Right cardiac atrium (tissue), 5 donors: ENCODE results near the gene PRTG. TPM values are rescaled to one million over a fixed set of nuclear protein-coding genes. Genes with fewer than 3 reads are reported as not detected.

Experiments
- ATAC-seq, 2 donors: fragments of 200-7000 bp; cut with Tn5 transposase; one replicate each; pipeline versions ENCODE4 v1.8.0 to v1.9.1; 2020; ENCODE audit warnings: moderate library complexity in 2 of 2, mild to moderate bottlenecking in 1 of 2
- DNase-seq, 3 donors: peaks; one replicate each; pipeline ENCODE4 v3.0.0-alpha.2; 2020
- H3K27ac ChIP-seq: one replicate; pipeline ENCODE4 v1.5.1; 2013; ENCODE audit warnings: mild to moderate bottlenecking, low read length, control low read depth, moderate library complexity
- H3K27me3 ChIP-seq: one replicate; pipeline ENCODE4 v1.6.1; 2013; ENCODE audit not compliant: control insufficient read depth, insufficient read depth
- H3K4me1 ChIP-seq: one replicate; pipeline ENCODE4 v1.6.1; 2013; ENCODE audit warnings: low read length; ENCODE audit not compliant: control insufficient read depth, insufficient read depth
- H3K4me3 ChIP-seq: one replicate; pipeline ENCODE4 v1.5.1; 2013; ENCODE audit warnings: low read length, control low read depth
- H3K9me3 ChIP-seq: one replicate; pipeline ENCODE4 v1.6.1; 2013; ENCODE audit warnings: low read length; ENCODE audit not compliant: control insufficient read depth
- WGBS: extraction: QIAGEN DNeasy Blood & Tissue Kit; methylation state at CpG from one replicate; pipeline ENCODE4 v1.1.7; 2013; 5-methylcytosine and 5-hydroxymethylcytosine counted together
- intact Hi-C, 4 donors: fragments of 100-400 bp; cut with DNase I; formaldehyde crosslinking; loops; one replicate each; pipeline versions ENCODE4 v1.11.0 to v1.14.0; 2022 to 2023
- polyA plus RNA-seq: library from polyadenylated mRNA; stranded (reverse); fragments of 200-250 nt; gene quantifications from one replicate; pipeline ENCODE4 v1.2.3, GENCODE V29; 2013
- total RNA-seq, 4 donors: library from RNA; stranded (reverse); fragmentation: NEBNext Ultra II Directional; extraction: Animal tissue kit (Norgen Biotek cat#: 25700); gene quantifications; one replicate each; pipeline ENCODE4 v1.2.1, GENCODE V29; 2021
- donor health status: healthy with polysubstance abuse.
- donor health status: DM: no; HTN: yes; CAD: no.
- donor health status: DM: no; HTN: no; CAD: no.
- donor health status: DM: no; HTN: yes; CAD: no; lungs with severe emphysema.
- donor health status: DM: yes; HTN: yes; CAD: no.

Gene PRTG
- total and polyA plus RNA-seq, 5 donors = 0.23 to 1.4 (median 0.60) TPM

DNA sequence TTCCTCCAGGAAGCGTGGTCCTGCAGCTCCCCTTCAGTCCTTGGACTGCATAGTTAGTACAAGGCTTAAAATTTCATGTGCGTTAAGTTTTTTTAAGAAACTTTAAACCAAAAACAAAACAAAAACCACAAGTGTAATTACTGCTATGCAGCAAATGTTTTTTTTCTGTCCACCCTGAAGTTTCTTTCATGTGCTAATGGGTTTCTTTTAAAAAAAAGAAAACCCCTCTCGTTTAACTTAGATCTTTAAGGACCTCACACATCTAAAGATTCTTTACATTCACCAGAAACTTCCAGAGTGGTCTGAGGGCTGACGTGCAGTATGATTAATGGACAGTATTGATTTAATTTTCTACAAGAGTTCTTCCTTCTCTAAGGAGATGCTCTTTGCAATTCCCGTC lies 82.8 kb downstream of the PRTG start:
- no peaks in the 10 kb centered on the region for H3K4me1 ChIP-seq
- no peaks in the 10 kb centered on the region for H3K9me3 ChIP-seq
- no peak for ATAC-seq
- H3K27me3 ChIP-seq = no peaks in the 10 kb centered on the region
- H3K4me3 ChIP-seq = no peak overlapping the region
- DNase-seq = no peak
- no peak overlapping the region for H3K27ac ChIP-seq
- intact Hi-C loops = no loop called here
- WGBS = 90% methylated on average over 5 of the region's 5 CpGs

DNA sequence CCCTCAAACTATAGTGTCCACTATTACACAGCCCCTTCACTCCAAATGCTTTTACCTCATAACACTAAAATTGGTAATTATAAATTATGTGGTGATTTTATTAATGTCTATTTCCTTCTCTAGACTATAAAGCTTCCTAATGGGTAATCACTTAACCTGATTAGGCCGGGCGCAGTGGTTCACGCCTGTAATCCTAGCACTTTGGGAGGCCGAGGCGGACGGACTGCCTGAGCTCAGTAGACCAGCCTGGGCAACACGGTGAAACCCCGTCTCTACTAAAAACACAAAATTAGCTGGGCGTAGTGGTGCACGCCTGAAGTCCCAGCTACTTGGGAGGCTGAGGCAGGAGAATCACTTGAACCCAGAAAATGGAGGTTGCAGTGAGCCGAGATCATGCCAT lies 83.5 kb downstream of the PRTG start:
- WGBS = 97% methylated on average over 11 of the region's 11 CpGs
- no peak overlapping the region for H3K4me3 ChIP-seq
- H3K9me3 ChIP-seq = no peaks in the 10 kb centered on the region
- DNase-seq (peak in 1 of 3 donors; percentile 54), ATAC-seq (no peak)
- H3K27me3 ChIP-seq = no peaks in the 10 kb centered on the region
- H3K27ac ChIP-seq = no peak overlapping the region
- intact Hi-C loops = loop anchor here in 1 of 4 donors (10.0 kb wide), 1 partner anchor 185 kb away; no protein-coding TSS in a partner anchor
- no peaks in the 10 kb centered on the region for H3K4me1 ChIP-seq

DNA sequence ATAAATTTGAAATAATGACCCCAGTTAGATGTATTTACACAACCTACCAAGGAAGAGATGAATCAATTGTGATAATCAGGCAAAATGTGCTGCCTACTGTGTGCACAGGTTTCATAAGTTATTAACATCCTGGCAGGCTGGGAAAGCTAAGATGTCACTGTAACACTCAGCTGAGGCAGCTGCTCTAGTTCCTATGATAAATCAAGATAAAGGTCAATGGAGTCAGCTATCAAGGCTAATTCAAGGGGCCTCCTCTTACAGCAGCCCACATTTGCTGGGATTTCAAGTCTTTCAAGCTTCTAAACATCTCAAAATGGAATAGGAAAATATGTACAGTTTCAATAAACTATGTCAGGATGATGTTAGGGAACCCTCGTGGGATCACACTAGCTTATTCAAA lies 84.1 kb downstream of the PRTG start:
- H3K27ac ChIP-seq = no peak overlapping the region
- no peak for ATAC-seq
- intact Hi-C loops = loop anchor here in 1 of 4 donors (10.0 kb wide), 1 partner anchor 186 kb away; no protein-coding TSS in a partner anchor

DNA sequence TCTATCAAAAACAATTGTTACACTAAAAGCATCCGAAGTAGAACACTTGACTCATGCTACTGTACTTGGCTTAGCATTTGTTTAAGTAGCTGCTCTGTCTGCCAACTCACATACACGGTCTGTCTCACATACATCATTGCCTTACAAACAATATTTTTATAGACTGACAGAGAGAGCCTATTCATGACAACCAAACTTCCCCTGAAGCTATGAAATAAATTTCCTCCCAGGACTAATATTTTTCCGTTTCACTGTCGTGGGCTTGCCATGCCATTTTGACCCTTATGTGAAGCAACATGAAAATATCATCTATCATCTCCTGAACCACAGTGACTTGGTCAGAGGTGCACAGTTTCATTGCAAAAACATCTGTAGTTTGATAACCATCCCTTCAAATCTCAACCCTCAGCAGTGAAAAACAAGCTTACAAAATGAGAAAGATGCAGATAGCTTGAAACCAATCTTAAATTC lies 88.4 kb downstream of the PRTG start:
- Histone ChIP-seq H3K4me3 (no peak overlapping the region), H3K27ac (no peak overlapping the region), H3K27me3 (no peaks in the 10 kb centered on the region), H3K4me1 (no peaks in the 10 kb centered on the region), H3K9me3 (no peaks in the 10 kb centered on the region)
- 44% methylated on average over 4 of the region's 4 CpGs for WGBS
- DNase-seq = no peak
- intact Hi-C loops = loop anchor here in 2 of 4 donors (5.0 to 10.0 kb wide), 2 partner anchors 188 to 190 kb away; no protein-coding TSS in a partner anchor
- ATAC-seq = no peak

More for the DNA sequence above, 84.1 kb downstream of the PRTG start:
- no peak for DNase-seq
- H3K9me3 ChIP-seq = no peaks in the 10 kb centered on the region
- WGBS = 94% methylated on average over 1 of the region's 1 CpG
- no peak overlapping the region for H3K4me3 ChIP-seq
- H3K4me1 ChIP-seq = no peaks in the 10 kb centered on the region
- no peaks in the 10 kb centered on the region for H3K27me3 ChIP-seq

DNA sequence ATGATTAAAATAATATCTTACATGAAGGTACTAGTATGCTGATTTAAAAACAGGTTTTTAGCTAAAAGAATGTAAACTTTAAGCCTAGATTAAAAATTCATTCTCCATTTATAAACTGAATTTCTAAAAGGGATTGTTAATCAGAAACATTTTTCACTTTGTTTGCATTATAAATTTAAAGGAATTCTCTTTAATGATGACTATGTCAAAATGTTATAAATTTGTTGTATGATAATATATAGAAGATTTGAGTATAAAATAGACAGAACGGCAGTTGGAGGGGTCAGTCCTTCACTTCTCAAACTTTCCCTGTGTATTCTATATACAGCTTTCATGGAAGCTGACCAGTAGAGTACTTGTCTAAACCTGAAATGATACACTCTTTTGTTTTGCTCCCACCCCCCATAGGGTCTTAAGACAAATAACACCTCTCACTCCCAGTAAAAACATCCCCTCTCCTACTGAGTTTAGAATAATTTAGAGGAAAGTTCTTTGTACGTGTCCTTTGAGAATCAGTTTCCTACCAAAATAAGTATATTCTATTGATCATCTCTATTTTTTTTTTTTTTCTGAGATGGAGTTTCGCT lies 90.0 kb downstream of the PRTG start:
- no peak overlapping the region for H3K4me3 ChIP-seq
- intact Hi-C loops = loop anchor here in 2 of 4 donors (5.0 to 10.0 kb wide), 2 partner anchors 189 to 192 kb away; no protein-coding TSS in a partner anchor
- no peaks in the 10 kb centered on the region for H3K4me1 ChIP-seq
- no peak overlapping the region for H3K27ac ChIP-seq
- ATAC-seq (no peak), DNase-seq (no peak)
- no peaks in the 10 kb centered on the region for H3K27me3 ChIP-seq
- WGBS = 98% methylated on average over 3 of the region's 3 CpGs
- H3K9me3 ChIP-seq = no peaks in the 10 kb centered on the region

DNA sequence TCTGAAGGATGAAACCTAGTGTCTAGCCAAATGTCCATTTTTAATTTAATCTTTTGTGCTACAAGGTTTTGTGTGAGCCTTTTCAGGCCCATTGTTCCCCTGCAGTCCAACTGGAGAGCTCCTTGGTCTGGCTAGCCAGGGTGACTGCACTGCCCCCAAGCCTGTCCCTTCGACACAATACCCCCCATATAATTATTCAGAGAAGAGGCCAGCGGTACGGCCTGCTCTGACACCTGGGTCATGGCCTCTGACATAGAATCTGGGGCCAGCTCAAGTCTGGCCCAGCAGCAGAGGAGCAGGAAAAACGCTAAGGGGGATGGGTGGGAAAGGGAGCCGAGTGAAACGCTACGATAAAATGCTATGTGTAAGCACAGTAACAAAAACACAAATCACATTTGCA lies 90.6 kb downstream of the PRTG start:
- no peaks in the 10 kb centered on the region for H3K9me3 ChIP-seq
- H3K4me3 ChIP-seq = no peak overlapping the region
- no peaks in the 10 kb centered on the region for H3K27me3 ChIP-seq
- H3K27ac ChIP-seq = no peak overlapping the region
- ATAC-seq (peak in 1 of 2 donors; percentile 20), DNase-seq (no peak)
- intact Hi-C loops = loop anchor here in 2 of 4 donors (5.0 to 10.0 kb wide), 2 partner anchors 190 to 192 kb away; no protein-coding TSS in a partner anchor
- no peaks in the 10 kb centered on the region for H3K4me1 ChIP-seq
- 63% methylated on average over 7 of the region's 7 CpGs for WGBS

DNA sequence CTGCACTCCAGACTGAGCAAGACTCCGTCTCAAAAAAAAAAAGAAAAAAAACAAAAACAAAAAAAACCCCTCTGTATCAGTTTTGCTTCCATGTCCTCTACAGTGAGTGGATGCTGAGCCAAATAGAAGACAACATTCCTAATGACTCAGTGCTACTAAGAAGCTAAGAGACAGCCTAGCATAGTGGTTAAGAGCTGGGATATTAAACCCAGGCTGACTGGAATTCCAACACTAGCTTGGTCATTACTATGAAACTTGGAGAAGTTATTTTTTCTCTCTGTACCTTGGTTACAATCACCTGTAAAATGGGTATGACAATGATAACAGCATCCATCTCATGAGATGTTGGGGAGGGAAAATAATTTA lies 93.9 kb downstream of the PRTG start:
- DNase-seq (no peak), ATAC-seq (no peak)
- H3K4me3 ChIP-seq = no peak overlapping the region
- no peaks in the 10 kb centered on the region for H3K4me1 ChIP-seq
- WGBS = 96% methylated on average over 1 of the region's 1 CpG
- H3K9me3 ChIP-seq = no peaks in the 10 kb centered on the region
- H3K27ac ChIP-seq = no peak overlapping the region
- no peaks in the 10 kb centered on the region for H3K27me3 ChIP-seq
- intact Hi-C loops = loop anchor here in 2 of 4 donors (5.0 to 10.0 kb wide), 2 partner anchors 124 to 198 kb away; no protein-coding TSS in a partner anchor

DNA sequence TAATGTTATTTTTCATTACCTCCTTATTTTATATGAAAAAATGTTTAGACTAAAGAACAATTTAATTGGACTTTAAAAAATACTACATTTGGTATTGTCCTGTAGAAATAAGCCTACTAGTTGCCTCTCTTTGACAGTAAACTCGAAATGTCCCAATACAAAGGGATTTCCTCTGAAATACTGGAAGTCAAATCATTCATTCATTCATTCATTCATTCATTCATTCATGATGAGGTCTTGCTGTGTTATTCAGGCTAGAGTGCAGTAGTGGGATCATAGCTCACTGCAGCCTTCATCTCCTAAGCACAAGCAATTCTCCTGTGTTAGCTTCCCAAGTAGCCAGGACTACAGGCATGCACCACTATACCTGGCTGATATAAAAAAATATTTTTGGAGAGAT lies 104.2 kb downstream of the PRTG start:
- WGBS = 88% methylated on average over 1 of the region's 1 CpG
- H3K27me3 ChIP-seq = no peaks in the 10 kb centered on the region
- no peak overlapping the region for H3K27ac ChIP-seq
- H3K4me1 ChIP-seq = no peaks in the 10 kb centered on the region
- DNase-seq (no peak), ATAC-seq (no peak)
- no peak overlapping the region for H3K4me3 ChIP-seq
- intact Hi-C loops = no loop called here
- H3K9me3 ChIP-seq = no peaks in the 10 kb centered on the region

DNA sequence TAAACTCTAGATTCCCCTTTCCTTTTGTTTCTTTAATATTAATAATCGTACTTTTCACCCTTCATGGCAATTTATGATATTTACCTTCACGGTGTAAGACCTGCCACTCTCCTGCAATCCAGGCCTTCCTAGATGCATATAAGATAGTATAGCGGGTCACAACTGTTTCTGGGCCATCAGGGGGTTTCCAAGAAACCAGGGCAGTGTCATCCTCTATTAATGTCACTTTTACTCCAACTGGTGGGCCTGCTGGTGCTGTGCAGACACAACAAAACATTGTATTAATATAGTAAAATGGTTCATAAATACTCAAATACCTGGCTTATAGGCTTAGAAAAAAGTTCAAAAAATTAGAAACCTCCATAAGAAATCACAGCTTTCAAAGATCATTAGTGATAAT lies 105.9 kb downstream of the PRTG start:
- no peak for ATAC-seq
- no peak overlapping the region for H3K27ac ChIP-seq
- intact Hi-C loops = no loop called here

DNA sequence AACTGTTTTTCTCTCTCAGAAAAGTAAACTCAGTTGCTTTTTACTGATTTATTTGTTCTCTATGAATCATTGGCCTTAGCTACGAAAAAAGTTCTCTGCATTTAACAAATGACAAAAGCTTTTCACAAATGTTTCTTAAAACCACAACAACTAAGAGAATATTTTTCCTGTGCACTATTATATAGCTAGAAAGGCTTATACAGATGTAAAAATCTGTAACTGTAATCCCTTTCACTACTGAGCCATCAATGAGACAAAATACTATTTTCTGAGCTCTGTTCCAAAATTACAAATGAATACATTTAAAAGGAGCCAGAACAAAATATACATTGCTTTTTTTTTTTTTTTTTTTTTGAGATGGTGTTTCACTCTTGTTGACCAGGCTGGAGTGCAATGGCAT lies 109.2 kb downstream of the PRTG start:
- Histone ChIP-seq H3K27ac (no peak overlapping the region), H3K4me1 (peaks cover 2% of the 10 kb centered on the region), H3K4me3 (no peak overlapping the region), H3K9me3 (no peaks in the 10 kb centered on the region), H3K27me3 (no peaks in the 10 kb centered on the region)
- ATAC-seq = no peak
- intact Hi-C loops = no loop called here
- 91% methylated on average over 1 of the region's 1 CpG for WGBS
- DNase-seq = no peak

More for the DNA sequence above, 105.9 kb downstream of the PRTG start:
- Histone ChIP-seq H3K9me3 (no peaks in the 10 kb centered on the region), H3K4me3 (no peak overlapping the region), H3K4me1 (no peaks in the 10 kb centered on the region), H3K27me3 (no peaks in the 10 kb centered on the region)
- no peak for DNase-seq
- WGBS = 94% methylated on average over 3 of the region's 3 CpGs

DNA sequence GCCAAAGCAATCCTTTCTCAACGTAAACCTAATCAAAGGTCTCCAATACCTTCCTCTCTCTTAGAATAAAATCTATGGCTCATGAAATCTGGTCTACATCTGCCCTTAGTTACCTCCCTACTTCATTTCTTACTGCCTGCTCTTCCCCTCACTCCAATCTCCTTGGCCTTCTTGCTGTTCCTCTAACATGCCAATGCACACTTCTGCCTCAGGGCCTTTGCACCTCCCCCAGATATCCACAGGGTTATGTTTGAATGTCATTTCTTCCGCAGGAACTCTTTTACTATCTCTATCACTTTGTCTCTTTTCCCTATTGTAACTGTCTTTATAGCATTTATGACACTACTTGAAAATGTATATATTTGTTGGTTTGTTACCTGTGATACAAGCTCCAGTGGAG lies 110.5 kb downstream of the PRTG start:
- intact Hi-C loops = no loop called here
- H3K27ac ChIP-seq = no peak overlapping the region
- no peak for DNase-seq

More for the DNA sequence above, 110.5 kb downstream of the PRTG start:
- H3K4me3 ChIP-seq = no peak overlapping the region
- ATAC-seq = no peak
- WGBS = 95% methylated on average over 2 of the region's 2 CpGs
- peaks cover 2% of the 10 kb centered on the region for H3K4me1 ChIP-seq
- H3K9me3 ChIP-seq = no peaks in the 10 kb centered on the region
- H3K27me3 ChIP-seq = no peaks in the 10 kb centered on the region
